ENCODE results near the gene MDGA2. TPM values are rescaled to one million over a fixed set of nuclear protein-coding genes. Genes with fewer than 3 reads are reported as not detected.

MDGA2 gene
- total and polyA plus RNA-seq, 9 of the 15 experiments (the other 6 are each of a cell fraction or from before 2014, with no cell fraction given), result 0.01 to 0.18 (median 0.03) TPM; not detected in 5

GRCh38 chr14:47705683-47706082 is 30.3 kb upstream of the MDGA2 start:
- BruUV-seq (replicated peaks), result no TSS peak
- intact Hi-C loops (cut with micrococcal nuclease) (no loop called here), in situ Hi-C loops (cut with MboI) (no loop called here)
- H4K20me1 ChIP-seq (replicated peaks; ENCODE audit: control insufficient read depth, insufficient read depth, low read length), result no peaks in the 10 kb centered on the region
- no peak for ATAC-seq
- FAIRE-seq, result no peak
- 0% methylated on average over 2 of the region's 2 CpGs for WGBS (ENCODE audit: insufficient coverage, low coverage, missing lambda C conversion rate)
- H3K27me3 ChIP-seq (ENCODE audit: control insufficient read depth in 2 of 2, insufficient read depth in 2 of 2, low read length in 2 of 2), result no peaks in the 10 kb centered on the region
- no peak overlapping the region for H3K9ac ChIP-seq (ENCODE audit: insufficient read depth in 1 of 2, low read depth in 2 of 2, low read length in 2 of 2)
- no peaks in the 10 kb centered on the region for H3K4me1 ChIP-seq (replicated peaks in 1 of 2; ENCODE audit: control insufficient read depth in 2 of 2, insufficient read depth in 2 of 2, low read length in 2 of 2)
- H3K4me2 ChIP-seq (ENCODE audit: insufficient read depth, low read length), result no peak overlapping the region
- H3K79me2 ChIP-seq (ENCODE audit: control insufficient read depth, insufficient read depth, low read length), result no peaks in the 10 kb centered on the region
- CTCF ChIA-PET (ENCODE audit: low intra/inter-chr PET ratio), result no interaction called here
- H3K9me1 ChIP-seq (ENCODE audit: control insufficient read depth, insufficient read depth, low read length), result no peaks in the 10 kb centered on the region
- DNase-seq (ENCODE audit: extremely low read depth in 1 of 4, low spot score in 3 of 4), result no peak
- no peaks in the 10 kb centered on the region for H3K36me3 ChIP-seq (ENCODE audit: control insufficient read depth, insufficient read depth, low read length)
- H2AFZ ChIP-seq (ENCODE audit: low read depth, low read length), result no peak overlapping the region
- H3K9me3 ChIP-seq (replicated peaks; ENCODE audit: control insufficient read depth, insufficient read depth, low read depth, low read length), result no peaks in the 10 kb centered on the region
- no peak overlapping the region for H3K27ac ChIP-seq (ENCODE audit: extremely low read depth, low read depth, low read length)
- H3K4me3 ChIP-seq, result no peak overlapping the region
- POLR2A ChIA-PET, result no interaction called here
- TF ChIP-seq THRAP3 (IDR thresholded peaks at IDR 0.05; ENCODE audit: borderline replicate concordance), result no peak
- TF ChIP-seq TFE3 (CRISPR knock-in tag; IDR thresholded peaks at IDR 0.05), result 0 out of 2 replicates have a peak, but pooled peaks have one; percentile 4

GRCh38 chr14:47691829-47692228 is 16.4 kb upstream of the MDGA2 start:
- no peaks in the 10 kb centered on the region for H3K36me3 ChIP-seq (ENCODE audit: control insufficient read depth, insufficient read depth, low read length)
- no peaks in the 10 kb centered on the region for H4K20me1 ChIP-seq (replicated peaks; ENCODE audit: control insufficient read depth, insufficient read depth, low read length)
- no peaks in the 10 kb centered on the region for H3K9me3 ChIP-seq (replicated peaks; ENCODE audit: control insufficient read depth, insufficient read depth, low read depth, low read length)
- no peak overlapping the region for H3K4me3 ChIP-seq
- no TSS peak for BruUV-seq (replicated peaks)
- H3K9ac ChIP-seq (ENCODE audit: insufficient read depth in 1 of 2, low read depth in 2 of 2, low read length in 2 of 2), result no peak overlapping the region
- H2AFZ ChIP-seq (ENCODE audit: low read depth, low read length), result no peak overlapping the region
- POLR2A ChIA-PET, result no interaction called here
- no peaks in the 10 kb centered on the region for H3K9me1 ChIP-seq (ENCODE audit: control insufficient read depth, insufficient read depth, low read length)
- CTCF ChIA-PET (ENCODE audit: low intra/inter-chr PET ratio), result no interaction called here
- DNase-seq (ENCODE audit: extremely low read depth in 1 of 4, low spot score in 3 of 4), result no peak
- no peak overlapping the region for H3K4me2 ChIP-seq (ENCODE audit: insufficient read depth, low read length)
- no peaks in the 10 kb centered on the region for H3K27me3 ChIP-seq (ENCODE audit: control insufficient read depth in 2 of 2, insufficient read depth in 2 of 2, low read length in 2 of 2)
- no peak for ATAC-seq
- in situ Hi-C loops (cut with MboI) (no loop called here), intact Hi-C loops (cut with micrococcal nuclease) (no loop called here)
- H3K79me2 ChIP-seq (ENCODE audit: control insufficient read depth, insufficient read depth, low read length), result no peaks in the 10 kb centered on the region
- FAIRE-seq, result no peak
- no peaks in the 10 kb centered on the region for H3K4me1 ChIP-seq (replicated peaks in 1 of 2; ENCODE audit: control insufficient read depth in 2 of 2, insufficient read depth in 2 of 2, low read length in 2 of 2)
- no peak overlapping the region for H3K27ac ChIP-seq (ENCODE audit: extremely low read depth, low read depth, low read length)
- TF ChIP-seq TEAD4 (IDR thresholded peaks at IDR 0.05; ENCODE audit: low read length), result no peak
- TF ChIP-seq TEAD4 (CRISPR knock-in tag; IDR thresholded peaks at IDR 0.05; ENCODE audit: borderline replicate concordance), result no peak
- no peak for TF ChIP-seq ZBTB9 (CRISPR knock-in tag; IDR thresholded peaks at IDR 0.05)
- no peak for TF ChIP-seq ZBTB12 (CRISPR knock-in tag; IDR thresholded peaks at IDR 0.05)
- TF ChIP-seq RBM17 (IDR thresholded peaks at IDR 0.05; ENCODE audit: borderline replicate concordance, low read depth, low read length), result no peak
- TF ChIP-seq OTX1 (CRISPR knock-in tag; IDR thresholded peaks at IDR 0.05), result no peak
- no peak for TF ChIP-seq LARP7 (IDR thresholded peaks at IDR 0.05)
- no peak for TF ChIP-seq HNRNPH1 (optimal IDR thresholded peaks at IDR 0.05; ENCODE audit: low read depth, low read length)
- TF ChIP-seq ZNF224 (CRISPR knock-in tag; IDR thresholded peaks at IDR 0.05), result no peak
- TF ChIP-seq GABPA (tag; conservative IDR thresholded peaks at IDR 0.05; ENCODE audit: low read depth), result no peak
- no peak for TF ChIP-seq ZNF274 (IDR thresholded peaks at IDR 0.05; ENCODE audit: borderline replicate concordance, low read depth, low read length)
- no peak for TF ChIP-seq NONO (IDR thresholded peaks at IDR 0.05; ENCODE audit: low read depth in 2 of 2, low read length in 1 of 2)

Measured in K562 (cell line).